Caco-2 (cell line): ENCODE results near the gene SLC16A12. TPM values are rescaled to one million over a fixed set of nuclear protein-coding genes. Genes with fewer than 3 reads are reported as not detected.
"Not testable (repeated sequence)": the region's sequence is repeated elsewhere in the genome, so short reads cannot be mapped to it uniquely, and the experiment has no call there.

Experiments
- BruUV-seq: library from RNA; stranded (reverse); fragments of 400-500 nt; replicated peaks from 2 replicates; lab custom pipeline; 2021; lab: Mats Ljungman, UMichigan
- CTCF ChIA-PET: fragments of 300-600 bp; sonication (Branson Sonifier 250); formaldehyde crosslinking; loops from one replicate; lab custom pipeline; 2022; ENCODE audit warnings: antibody characterized with exemption; lab: Charles Lee
- POLR2A ChIA-PET: fragments of 300-600 bp; sonication (Branson Sonifier 250); formaldehyde crosslinking; loops from one replicate; lab custom pipeline; 2022; ENCODE audit warnings: antibody characterized with exemption; lab: Charles Lee
- DNase-seq, 2 experiments: peaks; one replicate each; pipeline versions ENCODE4 v3.0.0 to v3.0.0-alpha.2; 2020 to 2022
- H3K27me3 ChIP-seq: replicated peaks from 2 replicates; pipeline ENCODE4 v1.6.0; 2011; ENCODE audit warnings: low read length; ENCODE audit not compliant: control insufficient read depth, insufficient read depth
- H3K36me3 ChIP-seq: 2 replicates; pipeline ENCODE4 v1.5.1; 2011; ENCODE audit warnings: low read length; ENCODE audit not compliant: control insufficient read depth, insufficient read depth
- H3K4me1 ChIP-seq: fragments of 250-450 bp; sonication (Bioruptor Pico); 2 replicates; pipeline ENCODE4 v1.5.1; 2020; ENCODE audit warnings: mild to moderate bottlenecking
- H3K4me3 ChIP-seq: 2 replicates; pipeline ENCODE4 v1.5.1; 2011; ENCODE audit warnings: low read depth, mild to moderate bottlenecking, control low read depth, low read length
- H3K9me3 ChIP-seq: fragments of 250-450 bp; sonication (Bioruptor Pico); 2 replicates; pipeline ENCODE4 v1.5.1; 2020; ENCODE audit warnings: mild to moderate bottlenecking, moderate library complexity
- H3K27ac Mint-ChIP-seq: one replicate; pipeline ENCODE4 v1.8.0; 2022; ENCODE audit warnings: mixed read lengths; ENCODE audit not compliant: unreplicated experiment
- H3K27me3 Mint-ChIP-seq: one replicate; pipeline ENCODE4 v1.8.0; 2022; ENCODE audit warnings: mixed read lengths; ENCODE audit not compliant: insufficient read depth, unreplicated experiment
- H3K36me3 Mint-ChIP-seq: one replicate; pipeline ENCODE4 v1.8.0; 2022; ENCODE audit warnings: mild to moderate bottlenecking, mixed read lengths; ENCODE audit not compliant: insufficient read depth, unreplicated experiment
- H3K4me1 Mint-ChIP-seq: one replicate; pipeline ENCODE4 v1.8.0; 2022; ENCODE audit warnings: low read depth, mixed read lengths; ENCODE audit not compliant: unreplicated experiment
- H3K4me3 Mint-ChIP-seq: one replicate; pipeline ENCODE4 v1.8.0; 2022; ENCODE audit warnings: mild to moderate bottlenecking, moderate library complexity, mixed read lengths; ENCODE audit not compliant: unreplicated experiment
- H3K9me3 Mint-ChIP-seq: one replicate; pipeline ENCODE4 v1.8.0; 2022; ENCODE audit warnings: mixed read lengths; ENCODE audit not compliant: unreplicated experiment
- intact Hi-C: fragments of 100-400 bp; cut with micrococcal nuclease; formaldehyde crosslinking; loops from one replicate; pipeline ENCODE4 v1.10.0; 2022; ENCODE audit not compliant: unreplicated experiment
- total RNA-seq: library from RNA; stranded (reverse); gene quantifications from 2 replicates; pipeline ENCODE4 v1.2.3, GENCODE V29; 2022
- TF ChIP-seq, protein P1 (sequence below), 2 experiments: fragments of 200-600 bp in 1 of 2; IDR thresholded peaks; 1 replicate in 1 of 2; 2 replicates in 1 of 2; pipeline versions ENCODE4 v1.5.1 to v1.8.0; 2011 to 2022; ENCODE audit warnings: antibody characterized with exemption in 1 of 2, control low read depth in 1 of 2, inconsistent platforms in 1 of 2, low read depth in 1 of 2, low read length in 1 of 2, mild to moderate bottlenecking in 1 of 2, moderate library complexity in 1 of 2; ENCODE audit not compliant: insufficient read depth in 1 of 2, severe bottlenecking in 1 of 2, unreplicated experiment in 1 of 2

Gene SLC16A12
- total RNA-seq, 1 experiment from 2014 or later = not detected

DNA sequence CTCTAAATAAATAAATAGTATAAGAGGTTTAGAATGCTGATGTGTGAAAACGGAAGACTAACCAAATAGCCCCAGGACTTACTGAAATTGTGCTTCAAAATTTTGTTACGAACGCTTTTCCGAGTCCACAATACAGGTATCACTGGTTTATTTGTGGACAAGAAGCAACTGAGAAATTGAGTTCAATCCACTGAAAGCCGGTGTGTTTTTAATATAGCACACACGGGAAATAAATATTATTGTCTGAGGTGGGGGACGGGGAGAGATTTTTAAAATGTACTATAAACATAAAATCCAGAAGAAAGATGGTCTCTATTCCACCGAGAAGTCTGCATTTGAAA lies 598 bp downstream of the SLC16A12 start:
- no TSS peak for BruUV-seq
- CTCF ChIA-PET = no interaction called here

DNA sequence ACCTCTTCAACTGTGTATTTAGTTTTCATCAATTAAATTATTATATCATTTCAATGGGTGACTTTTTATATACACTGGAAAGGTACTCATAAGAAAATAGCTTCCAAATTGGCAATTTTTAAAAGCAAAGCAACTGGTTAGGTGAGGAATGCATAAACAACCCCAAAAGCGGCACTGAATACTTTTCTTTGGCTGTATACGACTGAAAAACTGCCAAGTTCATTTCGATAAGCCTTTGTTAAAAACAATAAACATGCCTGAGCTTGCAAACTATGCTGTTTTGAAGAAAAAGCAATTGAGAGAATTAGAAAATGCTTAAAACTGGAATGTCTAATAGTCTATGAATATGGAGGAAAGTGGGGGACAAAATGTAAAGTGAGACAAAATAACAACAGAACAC lies 2.9 kb downstream of the SLC16A12 start:
- H3K27ac Mint-ChIP-seq = no peak overlapping the region
- no peaks in the 10 kb centered on the region for H3K4me1 Mint-ChIP-seq
- no peak overlapping the region for H3K4me3 ChIP-seq
- no peak for DNase-seq
- ChIA-PET POLR2A (no interaction called here), CTCF (no interaction called here)
- no peaks in the 10 kb centered on the region for H3K36me3 ChIP-seq
- H3K4me3 Mint-ChIP-seq = no peak overlapping the region
- intact Hi-C loops = no loop called here
- H3K9me3 Mint-ChIP-seq = no peaks in the 10 kb centered on the region
- H3K36me3 Mint-ChIP-seq = no peaks in the 10 kb centered on the region
- peaks cover 14% of the 10 kb centered on the region for H3K27me3 Mint-ChIP-seq
- no TSS peak for BruUV-seq
- peaks cover 2% of the 10 kb centered on the region; the same call in 1 of the 2 replicates for H3K27me3 ChIP-seq
- H3K4me1 ChIP-seq = no peaks in the 10 kb centered on the region
- no peaks in the 10 kb centered on the region for H3K9me3 ChIP-seq
- TF ChIP-seq, protein P1, sequence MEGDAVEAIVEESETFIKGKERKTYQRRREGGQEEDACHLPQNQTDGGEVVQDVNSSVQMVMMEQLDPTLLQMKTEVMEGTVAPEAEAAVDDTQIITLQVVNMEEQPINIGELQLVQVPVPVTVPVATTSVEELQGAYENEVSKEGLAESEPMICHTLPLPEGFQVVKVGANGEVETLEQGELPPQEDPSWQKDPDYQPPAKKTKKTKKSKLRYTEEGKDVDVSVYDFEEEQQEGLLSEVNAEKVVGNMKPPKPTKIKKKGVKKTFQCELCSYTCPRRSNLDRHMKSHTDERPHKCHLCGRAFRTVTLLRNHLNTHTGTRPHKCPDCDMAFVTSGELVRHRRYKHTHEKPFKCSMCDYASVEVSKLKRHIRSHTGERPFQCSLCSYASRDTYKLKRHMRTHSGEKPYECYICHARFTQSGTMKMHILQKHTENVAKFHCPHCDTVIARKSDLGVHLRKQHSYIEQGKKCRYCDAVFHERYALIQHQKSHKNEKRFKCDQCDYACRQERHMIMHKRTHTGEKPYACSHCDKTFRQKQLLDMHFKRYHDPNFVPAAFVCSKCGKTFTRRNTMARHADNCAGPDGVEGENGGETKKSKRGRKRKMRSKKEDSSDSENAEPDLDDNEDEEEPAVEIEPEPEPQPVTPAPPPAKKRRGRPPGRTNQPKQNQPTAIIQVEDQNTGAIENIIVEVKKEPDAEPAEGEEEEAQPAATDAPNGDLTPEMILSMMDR (IDR thresholded peaks at IDR 0.05; ENCODE audit: insufficient read depth in 1 of 2, low read depth in 1 of 2, low read length in 1 of 2, severe bottlenecking in 1 of 2, unreplicated experiment in 1 of 2) = no peak

More for the DNA sequence above, 598 bp downstream of the SLC16A12 start:
- Histone ChIP-seq H3K4me3 (no peak overlapping the region), H3K27me3 (peaks cover 2% of the 10 kb centered on the region; the same call in 1 of the 2 replicates), H3K9me3 (no peaks in the 10 kb centered on the region), H3K36me3 (no peaks in the 10 kb centered on the region), H3K4me1 (no peaks in the 10 kb centered on the region)
- Mint-ChIP-seq H3K9me3 (no peaks in the 10 kb centered on the region), H3K4me1 (no peaks in the 10 kb centered on the region), H3K27ac (no peak overlapping the region), H3K4me3 (peak overlapping the region; percentile 43), H3K36me3 (no peaks in the 10 kb centered on the region), H3K27me3 (peaks cover 20% of the 10 kb centered on the region)
- no peak for DNase-seq
- TF ChIP-seq, protein P1 (IDR thresholded peaks at IDR 0.05; ENCODE audit: insufficient read depth in 1 of 2, low read depth in 1 of 2, low read length in 1 of 2, severe bottlenecking in 1 of 2, unreplicated experiment in 1 of 2) = no peak
- intact Hi-C loops = no loop called here
- POLR2A ChIA-PET = no interaction called here

DNA sequence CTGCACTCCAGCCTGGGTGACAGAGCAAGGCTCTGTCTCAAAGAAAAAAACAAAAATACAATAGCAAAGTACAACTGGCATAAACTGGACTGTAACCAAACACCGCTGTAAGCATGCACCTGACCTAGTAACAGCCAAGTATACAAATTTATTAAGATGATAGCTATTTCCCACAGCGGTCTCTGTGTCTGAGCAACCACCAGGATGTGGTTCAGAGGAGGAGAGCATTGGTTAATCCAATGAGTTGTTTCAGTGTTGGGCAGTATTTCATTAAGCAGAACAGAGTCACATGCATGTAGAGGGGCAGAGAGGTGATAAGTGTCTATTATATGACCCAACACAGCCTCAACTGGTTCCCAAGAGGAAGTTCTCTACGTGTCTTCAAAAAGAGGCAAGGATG lies 4.0 kb downstream of the SLC16A12 start:
- DNase-seq = no peak
- TF ChIP-seq, protein P1 (IDR thresholded peaks at IDR 0.05; ENCODE audit: insufficient read depth in 1 of 2, low read depth in 1 of 2, low read length in 1 of 2, severe bottlenecking in 1 of 2, unreplicated experiment in 1 of 2) = no peak
- no TSS peak for BruUV-seq

DNA sequence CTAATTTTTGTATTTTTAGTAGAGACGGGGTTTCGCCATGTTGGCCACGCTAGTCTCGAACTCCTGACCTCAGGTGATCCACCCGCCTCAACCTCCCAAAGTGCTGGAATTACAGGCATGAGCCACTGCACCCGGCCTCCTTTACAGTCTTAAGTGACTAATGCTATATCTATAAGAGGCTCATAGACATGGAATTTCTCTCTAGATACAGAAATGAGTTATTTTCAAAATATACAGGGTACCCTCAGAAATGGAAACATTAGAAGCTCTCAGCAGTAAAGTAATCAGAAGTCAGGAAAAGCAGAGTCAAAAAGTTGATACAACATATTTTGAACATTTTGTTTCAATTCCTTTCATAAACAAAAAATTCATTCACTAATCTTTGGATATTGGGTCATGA lies 5.7 kb downstream of the SLC16A12 start:
- H3K27ac Mint-ChIP-seq, H3K27me3 ChIP-seq, H3K4me3 Mint-ChIP-seq, H3K4me1 ChIP-seq, CTCF ChIA-PET, H3K36me3 ChIP-seq, H3K4me3 ChIP-seq, H3K9me3 Mint-ChIP-seq, H3K36me3 Mint-ChIP-seq, intact Hi-C loops, BruUV-seq, H3K9me3 ChIP-seq, H3K4me1 Mint-ChIP-seq, POLR2A ChIA-PET, DNase-seq: not testable (repeated sequence)
- H3K27me3 Mint-ChIP-seq = peaks cover 14% of the 10 kb centered on the region

More for the DNA sequence above, 4.0 kb downstream of the SLC16A12 start:
- CTCF ChIA-PET = no interaction called here
- H3K27me3 ChIP-seq = peaks cover 2% of the 10 kb centered on the region; the same call in 1 of the 2 replicates
- H3K36me3 ChIP-seq = no peaks in the 10 kb centered on the region
- no peak overlapping the region for H3K4me3 Mint-ChIP-seq
- no peaks in the 10 kb centered on the region for H3K9me3 Mint-ChIP-seq
- H3K9me3 ChIP-seq = no peaks in the 10 kb centered on the region
- H3K4me3 ChIP-seq = no peak overlapping the region
- intact Hi-C loops = no loop called here
- POLR2A ChIA-PET = no interaction called here
- H3K36me3 Mint-ChIP-seq = no peaks in the 10 kb centered on the region
- H3K4me1 ChIP-seq = no peaks in the 10 kb centered on the region
- H3K27me3 Mint-ChIP-seq = peaks cover 14% of the 10 kb centered on the region
- no peak overlapping the region for H3K27ac Mint-ChIP-seq
- H3K4me1 Mint-ChIP-seq = no peaks in the 10 kb centered on the region
